ENCODE measurements around the gene MX2. TPM values are rescaled to one million over a fixed set of nuclear protein-coding genes. Genes with fewer than 3 reads are reported as not detected.

MX2 gene
- total and polyA plus RNA-seq, 2 of the 4 experiments (the other 2 are of a cell fraction): 0.53 to 0.54 TPM

GRCh38 chr21:41367301-41367944, 5.6 kb downstream of the MX2 start:
- dilution Hi-C loops (cut with HindIII; ENCODE audit: low sequenced_read_pairs, unreplicated experiment): no loop called here
- Histone ChIP-seq H2BK20ac (ENCODE audit: low read depth, low read length) (no peak overlapping the region), H2AFZ (replicated peaks; ENCODE audit: low read length, poor library complexity) (no peak overlapping the region), H3K4me2 (ENCODE audit: low read depth, low read length) (no peak overlapping the region), H3K4me1 (ENCODE audit: control insufficient read depth, insufficient read depth, low read length) (peaks cover 4% of the 10 kb centered on the region), H3K79me1 (ENCODE audit: low read depth in 1 of 2, low read length in 2 of 2) (no peaks in the 10 kb centered on the region), H2AK9ac (replicated peaks; ENCODE audit: low read depth, low read length, poor library complexity) (no peak overlapping the region), H2BK5ac (ENCODE audit: low read depth, low read length, poor library complexity, severe bottlenecking) (no peak overlapping the region), H3K9me1 (ENCODE audit: insufficient read depth, low read length) (no peaks in the 10 kb centered on the region), H2BK15ac (ENCODE audit: low read depth, low read length) (no peak overlapping the region), H2BK120ac (ENCODE audit: low read depth, low read length) (no peak overlapping the region), H3K27me3 (ENCODE audit: control insufficient read depth, insufficient read depth, low read length) (no peaks in the 10 kb centered on the region; the same call in 1 of the 2 replicates), H4K20me1 (ENCODE audit: insufficient read depth, low read length) (no peaks in the 10 kb centered on the region), H2AK5ac (ENCODE audit: low read depth, low read length) (no peak overlapping the region), H3K4ac (ENCODE audit: low read depth, low read length) (no peak overlapping the region), H4K91ac (ENCODE audit: insufficient read depth, low read depth, low read length) (no peak overlapping the region), H3K18ac (ENCODE audit: low read depth, low read length) (no peak overlapping the region), H4K5ac (ENCODE audit: low read depth, low read length) (no peak overlapping the region), H3K14ac (replicated peaks; ENCODE audit: low read depth, low read length) (no peak overlapping the region), H3K9ac (ENCODE audit: low read depth, low read length) (no peak overlapping the region), H4K8ac (ENCODE audit: low read depth in 2 of 2, low read length in 2 of 2) (no peak overlapping the region), H3K23ac (ENCODE audit: low read depth, low read length) (no peak overlapping the region), H3K4me3 (ENCODE audit: insufficient read depth, low read depth, low read length) (no peak overlapping the region), H3K9me3 (ENCODE audit: control insufficient read depth, insufficient read depth, low read length) (no peaks in the 10 kb centered on the region; the same call in 1 of the 2 replicates), H3K27ac (ENCODE audit: insufficient read depth, low read length) (no peak overlapping the region), H3K56ac (ENCODE audit: extremely low read depth, insufficient read depth, low read length) (no peak overlapping the region), H3K36me3 (ENCODE audit: control insufficient read depth, insufficient read depth, low read length) (no peaks in the 10 kb centered on the region)
- CTCF ChIA-PET: no interaction called here
- no TSS peak for BruUV-seq (replicated peaks)
- ATAC-seq (ENCODE audit: low read depth): no peak
- DNase-seq: no peak
- 42% methylated on average over 6 of the region's 9 CpGs; no CpG with 5 or more reads in 1 of the 2 experiments for WGBS, 2 experiments (ENCODE audit: extremely low coverage in 2 of 2, insufficient read length in 1 of 2)
- intact Hi-C loops (cut with micrococcal nuclease): no loop called here
- in situ Hi-C loops (cut with MboI; ENCODE audit: low sequenced_read_pairs): no loop called here
- TF ChIP-seq CTCF (conservative IDR thresholded peaks at IDR 0.05; ENCODE audit: low read depth, low read length) (no peak), MAFK (IDR thresholded peaks at IDR 0.05; ENCODE audit: low read depth, low read length) (no peak), MAZ (IDR thresholded peaks at IDR 0.05; ENCODE audit: borderline replicate concordance, low read depth, low read length) (no peak), CEBPB (IDR thresholded peaks at IDR 0.05; ENCODE audit: low read depth, low read length) (no peak), POLR2A (IDR thresholded peaks at IDR 0.05; ENCODE audit: low read depth, low read length) (no peak), SMC3 (IDR thresholded peaks at IDR 0.05; ENCODE audit: low read depth, low read length) (no peak), CHD1 (IDR thresholded peaks at IDR 0.05; ENCODE audit: low read depth, low read length) (no peak), USF2 (IDR thresholded peaks at IDR 0.05; ENCODE audit: low read depth, low read length) (no peak), BHLHE40 (IDR thresholded peaks at IDR 0.05; ENCODE audit: low read depth, low read length) (no peak), FOS (IDR thresholded peaks at IDR 0.05; ENCODE audit: low read depth, low read length) (no peak), NFE2L2 (IDR thresholded peaks at IDR 0.05; ENCODE audit: low read depth, low read length) (no peak), RAD21 (IDR thresholded peaks at IDR 0.05; ENCODE audit: low read length) (no peak), RFX5 (IDR thresholded peaks at IDR 0.05; ENCODE audit: low read depth, low read length) (no peak)
- POLR2A ChIA-PET (ENCODE audit: unreplicated experiment): no interaction called here
